K562 (cell line): ENCODE data around the gene BBC3. TPM values are rescaled to one million over a fixed set of nuclear protein-coding genes. Genes with fewer than 3 reads are reported as not detected.

Experiments
- ATF2 ChIP-seq: sonication (generic); formaldehyde crosslinking; IDR thresholded peaks from 2 replicates; pipeline ENCODE4 v1.8.1; 2022; ENCODE audit warnings: missing genetic modification reagents
- FOXP1 ChIP-seq: sonication (generic); formaldehyde crosslinking; IDR thresholded peaks from 2 replicates; pipeline ENCODE4 v1.8.0; 2022; ENCODE audit warnings: mild to moderate bottlenecking, missing genetic modification reagents
- GTF2B ChIP-seq: IDR thresholded peaks from 2 replicates; pipeline ENCODE4 v1.6.1; 2011; ENCODE audit not compliant: insufficient read length; ENCODE audit errors: extremely low read depth
- HMGXB4 ChIP-seq: sonication (generic); formaldehyde crosslinking; IDR thresholded peaks from 2 replicates; pipeline ENCODE4 v1.8.1; 2023; ENCODE audit warnings: mild to moderate bottlenecking, missing genetic modification reagents
- KAT2B ChIP-seq: IDR thresholded peaks from one replicate; pipeline ENCODE4 v1.6.1; 2012; ENCODE audit warnings: low read depth, mild to moderate bottlenecking, control low read depth, inconsistent platforms, low read length, moderate library complexity
- KLF13 ChIP-seq: fragments of 450-650 bp; IDR thresholded peaks from 2 replicates; pipeline ENCODE4 v1.6.1; 2016; ENCODE audit warnings: missing genetic modification characterization, low read depth, mild to moderate bottlenecking, missing compliant biosample characterization, moderate library complexity, borderline replicate concordance
- MAFK ChIP-seq: IDR thresholded peaks from 2 replicates; pipeline ENCODE4 v1.6.1; 2011; ENCODE audit warnings: low read length, improper control_type of control experiment
- PURB ChIP-seq: sonication (generic); formaldehyde crosslinking; IDR thresholded peaks from 2 replicates; pipeline ENCODE4 v1.9.0; 2021; ENCODE audit warnings: low read depth, mild to moderate bottlenecking, missing genetic modification reagents
- RAD51 ChIP-seq: fragments of 450-650 bp; IDR thresholded peaks from 2 replicates; pipeline ENCODE4 v1.7.1; 2016; ENCODE audit warnings: low read depth, mild to moderate bottlenecking, borderline replicate concordance
- RBM39 ChIP-seq: fragments of 200-400 bp; formaldehyde crosslinking; optimal IDR thresholded peaks from 2 replicates; pipeline ENCODE3; 2018; ENCODE audit warnings: low read depth, low read length
- SMAD3 ChIP-seq: fragments of 450-650 bp; formaldehyde crosslinking; conservative IDR thresholded peaks from 2 replicates; pipeline ENCODE4 v1.4.0; 2020; ENCODE audit warnings: mild to moderate bottlenecking
- TEAD2 ChIP-seq: fragments of 450-650 bp; IDR thresholded peaks from 2 replicates; pipeline ENCODE4 v1.6.1; 2016; ENCODE audit warnings: missing genetic modification characterization, control low read depth, missing compliant biosample characterization
- ZBTB1 ChIP-seq: sonication (generic); formaldehyde crosslinking; IDR thresholded peaks from 2 replicates; pipeline ENCODE4 v1.8.1; 2023; ENCODE audit warnings: missing genetic modification reagents, low read depth, mild to moderate bottlenecking, borderline replicate concordance
- ZEB2 ChIP-seq: fragments of 450-650 bp; IDR thresholded peaks from 2 replicates; pipeline ENCODE4 v1.6.1; 2016
- ZNF324 ChIP-seq: fragments of 250-450 bp; sonication (Bioruptor Pico); IDR thresholded peaks from 2 replicates; pipeline ENCODE4 v1.4.0; 2020; ENCODE audit warnings: mild to moderate bottlenecking
- ZNF398 ChIP-seq: fragments of 250-450 bp; sonication (Bioruptor Pico); IDR thresholded peaks from 2 replicates; pipeline ENCODE4 v1.8.0; 2021; ENCODE audit warnings: moderate library complexity, mild to moderate bottlenecking, inconsistent platforms
- ZNF57 ChIP-seq: fragments of 450-650 bp; formaldehyde crosslinking; IDR thresholded peaks from 2 replicates; pipeline ENCODE4 v1.4.0; 2020; ENCODE audit warnings: mild to moderate bottlenecking, moderate library complexity
- polyA plus RNA-seq, 8 experiments: library from polyadenylated mRNA; depleted of rRNA in 4 of 8; stranded (reverse) in 5 of 8; unstranded in 3 of 8; fragments of >200 nt; fragmentation: Nextera tagmentation in 2 of 8; fragmentation: Illumina TruSeq in 1 of 8; extraction: Ambion mirVana in 2 of 8; extraction: Trizol in 1 of 8; gene quantifications; 2 replicates each; pipeline versions ENCODE4 v1.2.1 to v1.2.3, GENCODE V29; 2011 to 2014; ENCODE audit warnings: inconsistent platforms in 1 of 8, missing spikeins in 1 of 8
- total RNA-seq, 7 experiments: library from RNA; depleted of rRNA in 6 of 7; stranded (reverse); fragments of >200 nt in 6 of 7; fragmentation: Illumina TruSeq in 2 of 7; extraction: Trizol in 2 of 7; gene quantifications; 2 replicates each; pipeline versions ENCODE4 v1.2.1 to v1.2.3, GENCODE V29; 2011 to 2021; ENCODE audit warnings: low replicate concordance in 1 of 7
- TF ChIP-seq, protein P1 (sequence below): fragments of 450-650 bp; IDR thresholded peaks from 2 replicates; pipeline ENCODE4 v1.6.1; 2016; ENCODE audit warnings: antibody characterized with exemption

The BBC3 gene
- total and polyA plus RNA-seq, 9 of the 15 experiments (the other 6 are each of a cell fraction or from before 2014, with no cell fraction given): 0.15 to 30.7 (median 4.8) TPM

GRCh38 chr19:47240996-47241918 is 10.3 kb upstream of the BBC3 start (continued):
- TF ChIP-seq ATF2 (CRISPR knock-in tag): peak; percentile 85; the same call in 1 of the 2 replicates
- TF ChIP-seq FOXP1 (CRISPR knock-in tag): peak; percentile 22; the same call in 1 of the 2 replicates
- no peak for TF ChIP-seq HMGXB4
- TF ChIP-seq ZNF398 (CRISPR knock-in tag): no peak
- no peak for TF ChIP-seq PURB (CRISPR knock-in tag)
- peak; percentile 88 for TF ChIP-seq ZEB2
- no peak for TF ChIP-seq KLF13 (tag)
- TF ChIP-seq SMAD3 (CRISPR knock-in tag): 0 out of 2 replicates have a peak, but pooled peaks have one; percentile 41
- TF ChIP-seq, protein P1, sequence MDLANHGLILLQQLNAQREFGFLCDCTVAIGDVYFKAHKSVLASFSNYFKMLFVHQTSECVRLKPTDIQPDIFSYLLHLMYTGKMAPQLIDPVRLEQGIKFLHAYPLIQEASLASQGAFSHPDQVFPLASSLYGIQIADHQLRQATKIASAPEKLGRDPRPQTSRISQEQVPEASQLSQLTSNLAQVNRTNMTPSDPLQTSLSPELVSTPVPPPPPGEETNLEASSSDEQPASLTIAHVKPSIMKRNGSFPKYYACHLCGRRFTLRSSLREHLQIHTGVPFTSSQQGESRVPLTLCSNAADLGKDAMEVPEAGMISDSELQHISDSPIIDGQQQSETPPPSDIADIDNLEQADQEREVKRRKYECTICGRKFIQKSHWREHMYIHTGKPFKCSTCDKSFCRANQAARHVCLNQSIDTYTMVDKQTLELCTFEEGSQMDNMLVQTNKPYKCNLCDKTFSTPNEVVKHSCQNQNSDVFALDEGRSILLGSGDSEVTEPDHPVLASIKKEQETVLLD: peak; percentile 75
- TF ChIP-seq KAT2B: no peak
- TF ChIP-seq RBM39: no peak
- no peak for TF ChIP-seq GTF2B
- TF ChIP-seq MAFK: no peak
- no peak for TF ChIP-seq ZNF324
- TF ChIP-seq ZNF57 (CRISPR knock-in tag): no peak
- no peak for TF ChIP-seq ZBTB1
- no peak for TF ChIP-seq TEAD2 (tag)
- no peak for TF ChIP-seq RAD51
